ENCODE data around the gene SULT4A1.

Gene SULT4A1

DNA sequence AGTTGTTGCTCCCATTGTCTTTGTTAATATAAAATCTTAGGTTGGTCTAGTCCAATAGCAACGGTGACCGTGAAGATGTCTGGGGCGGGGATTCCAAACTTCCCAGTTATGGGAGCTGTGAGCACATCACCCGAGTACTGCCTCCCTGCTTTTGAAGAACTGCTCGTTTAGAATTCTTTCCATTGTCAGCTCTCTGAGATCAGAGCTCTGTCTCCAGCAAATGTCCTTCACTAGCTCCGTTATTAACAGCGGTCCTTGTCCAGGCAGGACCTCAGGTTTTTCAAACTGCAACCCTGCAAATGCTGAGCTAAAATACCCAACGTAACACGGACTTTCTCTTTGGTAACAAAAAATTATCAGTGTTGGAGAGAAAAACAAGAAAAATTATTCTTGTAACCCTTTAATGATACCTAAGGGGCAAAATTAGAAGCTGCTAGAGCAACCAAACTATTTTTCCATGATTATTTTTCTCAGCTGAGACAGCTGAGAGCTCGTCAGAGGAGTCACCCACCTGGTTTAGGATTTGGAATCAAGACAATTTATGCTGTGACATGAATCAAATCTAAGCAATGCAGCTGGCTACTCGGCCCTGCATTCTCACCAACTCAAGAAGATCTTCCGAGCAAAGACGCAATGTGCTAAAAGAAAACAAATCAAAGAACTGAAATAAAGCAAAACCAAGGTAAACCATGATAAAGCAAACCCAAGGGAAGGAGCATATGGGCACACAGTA is 35.1 kb downstream of the SULT4A1 start:
- DNase-seq: no peak

- DNase-seq: no peak
Observed at GRCh38 chr22:43826142-43827002, 35.9 kb downstream of the SULT4A1 start.

- DNase-seq: no peak
Observed at GRCh38 chr22:43825651-43826050, 36.7 kb downstream of the SULT4A1 start.

GRCh38 chr22:43824724-43825420 is 37.4 kb downstream of the SULT4A1 start:
- DNase-seq: no peak

DNA sequence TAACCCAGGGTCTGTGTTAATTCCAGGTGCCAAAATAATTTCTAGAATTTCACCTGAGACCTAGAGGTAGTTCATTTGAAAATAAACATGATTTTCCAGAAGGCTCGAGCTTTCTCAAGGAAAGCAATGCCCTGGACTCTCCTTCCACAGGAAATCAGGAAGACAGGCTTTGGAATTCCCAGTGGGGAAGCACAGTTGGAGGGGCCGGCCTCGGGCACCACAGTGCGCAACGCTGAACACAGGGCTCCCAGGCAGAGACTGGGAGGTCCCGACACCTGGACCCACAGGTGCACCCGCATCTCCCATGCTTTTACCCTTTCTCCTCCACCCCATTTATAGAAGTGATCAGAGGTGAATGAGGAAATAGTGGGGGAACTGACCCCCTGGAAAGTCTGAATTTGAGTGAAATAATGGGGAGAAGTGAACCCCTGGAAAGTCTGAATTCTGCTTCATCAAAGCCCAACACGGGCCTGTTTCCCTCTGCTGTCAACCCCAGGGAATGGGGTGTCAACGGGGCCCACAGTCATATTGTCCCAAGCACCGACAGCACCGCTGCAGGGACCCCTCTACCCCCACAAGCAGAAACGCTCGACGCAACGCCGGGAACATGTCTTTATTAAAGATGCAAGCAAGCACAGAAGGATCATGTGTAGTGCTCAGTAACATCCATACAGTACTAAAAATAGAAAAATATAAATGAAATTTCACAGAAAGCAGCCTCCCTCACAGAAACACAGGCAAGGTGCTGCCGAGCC is 38.2 kb downstream of the SULT4A1 start:
- no peak for DNase-seq

DNA sequence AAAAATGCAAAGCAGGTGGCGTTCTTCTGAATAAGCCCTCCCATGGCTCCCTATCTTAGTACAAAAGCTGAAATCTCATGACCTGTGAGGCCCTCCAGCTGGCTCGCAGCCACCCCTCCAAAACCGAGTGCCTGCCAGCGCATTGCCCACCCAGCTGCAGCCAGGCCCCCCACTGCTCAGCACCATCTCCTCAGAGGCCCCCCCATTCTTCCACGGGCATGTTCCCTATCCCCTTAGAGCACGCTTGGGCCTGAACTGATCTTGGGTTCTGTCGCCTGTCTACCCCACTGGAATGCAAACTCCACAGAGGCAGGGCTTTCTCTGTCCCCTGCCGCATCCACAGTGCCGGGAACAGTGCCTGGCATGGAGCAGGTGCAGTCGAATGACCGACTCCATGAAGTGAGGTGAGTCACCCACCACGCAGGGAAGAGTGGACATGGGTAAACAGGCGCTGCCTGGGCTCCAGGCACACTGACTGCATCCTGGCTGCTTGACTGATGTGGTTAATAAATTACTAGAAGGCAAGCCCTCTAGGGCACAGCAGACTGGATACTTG is 38.9 kb downstream of the SULT4A1 start:
- DNase-seq: no peak

DNA sequence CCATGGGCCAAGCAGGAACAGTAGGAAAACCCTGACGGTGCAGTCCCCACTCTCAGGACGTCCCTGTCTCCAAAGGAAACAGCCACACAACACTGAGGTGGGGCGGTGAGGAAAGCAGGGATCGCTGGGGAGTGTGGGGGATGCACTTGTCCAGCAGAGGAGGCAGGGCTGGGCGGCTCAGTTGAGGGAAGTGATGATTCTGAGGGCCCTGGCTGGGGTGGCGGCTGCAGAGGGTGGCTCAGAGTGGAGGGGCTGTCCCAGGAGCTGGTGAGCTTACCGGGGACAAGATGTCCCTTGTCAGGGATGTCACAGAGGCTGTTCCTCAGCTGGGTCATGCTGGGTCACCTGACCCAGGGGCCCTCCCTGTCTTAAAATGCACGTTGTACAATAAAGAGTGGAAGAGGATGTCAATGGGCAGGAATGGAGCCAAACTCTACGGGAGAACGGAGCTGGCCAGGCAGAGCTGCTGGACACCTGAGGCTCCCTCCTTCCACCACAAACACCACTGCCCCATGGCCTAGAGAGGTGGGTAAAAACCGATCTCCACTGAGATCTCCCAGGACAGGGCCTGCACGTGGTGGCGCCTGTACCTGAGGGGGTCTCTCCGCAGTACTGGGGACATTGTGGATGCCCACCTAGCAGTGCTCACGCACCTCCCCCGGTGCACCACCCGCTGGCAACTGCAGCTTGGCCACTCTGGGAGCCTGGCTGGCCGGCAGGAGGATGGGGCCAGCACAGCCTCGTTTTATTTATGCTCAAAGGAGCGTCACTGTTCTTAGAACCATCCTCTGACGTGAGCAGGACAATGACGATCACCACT is 40.5 kb downstream of the SULT4A1 start:
- no peak for DNase-seq

GRCh38 chr22:43820651-43821305 is 41.5 kb downstream of the SULT4A1 start:
- no peak for DNase-seq

DNA sequence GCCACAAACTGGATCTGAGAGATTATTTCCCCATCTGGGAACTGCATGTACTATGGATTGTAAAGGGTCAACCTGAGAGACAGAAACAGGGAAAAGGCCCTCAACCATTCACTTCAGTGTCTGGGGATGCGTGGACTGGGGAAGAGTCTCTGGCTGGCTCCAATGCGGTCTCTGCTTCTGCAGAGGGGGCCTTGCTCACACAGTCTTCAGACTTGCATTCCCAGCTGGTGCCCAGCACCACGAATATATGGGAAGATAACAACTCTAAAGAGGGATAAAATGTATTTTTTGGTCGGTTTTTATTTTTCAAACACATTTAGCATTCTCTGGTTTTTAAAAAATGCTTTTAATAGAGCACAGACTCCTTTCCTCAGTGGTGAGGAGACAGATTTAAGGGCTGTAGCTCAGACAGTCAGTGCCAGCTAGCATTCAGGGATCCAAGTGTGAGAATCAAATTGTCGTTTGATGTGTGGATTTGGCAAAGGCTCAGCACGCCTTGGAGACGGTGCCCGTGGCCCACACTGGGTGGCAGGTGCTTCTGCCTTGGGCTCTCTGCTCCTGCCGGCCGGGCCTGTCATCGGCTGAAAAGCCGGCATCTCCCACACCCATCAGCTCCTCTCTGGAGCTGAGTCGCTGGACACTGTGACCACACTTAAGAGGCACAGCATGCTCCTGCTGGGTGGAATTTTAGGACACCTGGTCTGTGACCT is 42.2 kb downstream of the SULT4A1 start:
- no peak for DNase-seq

- DNase-seq: no peak
Observed at GRCh38 chr22:43819421-43819921, 42.8 kb downstream of the SULT4A1 start.

- DNase-seq: no peak
Observed at GRCh38 chr22:43818981-43819380, 43.3 kb downstream of the SULT4A1 start.

DNA sequence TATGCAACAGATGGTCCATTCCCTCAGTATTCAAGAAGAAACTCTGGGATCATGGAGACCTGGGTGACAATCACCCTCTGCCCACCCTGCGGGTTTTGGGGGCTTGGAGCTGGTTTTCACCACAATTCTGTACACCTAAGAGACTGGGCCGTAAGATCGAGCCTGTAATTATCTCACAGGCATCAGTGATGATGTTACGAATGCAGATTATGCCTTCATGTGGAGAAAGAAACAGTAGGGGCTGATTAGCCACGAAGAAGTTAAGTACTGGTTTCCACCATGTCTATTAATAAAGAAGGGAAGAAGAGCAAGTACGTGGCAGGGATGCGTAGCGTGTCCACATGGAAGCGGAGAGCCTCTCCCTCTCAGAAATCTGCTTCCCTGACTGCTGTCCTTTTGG is 44.9 kb downstream of the SULT4A1 start:
- no peak for DNase-seq

DNA sequence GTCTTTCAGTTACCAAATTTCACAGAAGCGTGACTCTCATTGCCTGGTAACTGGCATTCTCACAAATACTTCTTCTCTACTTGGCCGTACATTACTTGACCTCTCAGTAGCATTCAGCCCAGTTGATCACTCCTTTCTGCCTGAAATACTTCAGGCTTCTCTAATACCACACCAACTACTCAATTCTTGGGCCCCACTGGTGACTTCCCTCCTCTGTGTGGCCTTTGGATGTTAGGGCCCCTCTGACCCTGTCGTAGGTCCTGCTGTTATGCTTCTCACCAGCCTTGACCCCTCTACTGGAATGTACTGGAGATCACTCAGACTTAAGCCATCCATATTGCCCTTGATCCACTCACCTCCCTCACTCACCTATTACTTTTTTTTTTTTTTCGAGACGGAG is 48.0 kb downstream of the SULT4A1 start:
- DNase-seq: no peak

GRCh38 chr22:43812890-43813289 is 49.4 kb downstream of the SULT4A1 start:
- no peak for DNase-seq

DNA sequence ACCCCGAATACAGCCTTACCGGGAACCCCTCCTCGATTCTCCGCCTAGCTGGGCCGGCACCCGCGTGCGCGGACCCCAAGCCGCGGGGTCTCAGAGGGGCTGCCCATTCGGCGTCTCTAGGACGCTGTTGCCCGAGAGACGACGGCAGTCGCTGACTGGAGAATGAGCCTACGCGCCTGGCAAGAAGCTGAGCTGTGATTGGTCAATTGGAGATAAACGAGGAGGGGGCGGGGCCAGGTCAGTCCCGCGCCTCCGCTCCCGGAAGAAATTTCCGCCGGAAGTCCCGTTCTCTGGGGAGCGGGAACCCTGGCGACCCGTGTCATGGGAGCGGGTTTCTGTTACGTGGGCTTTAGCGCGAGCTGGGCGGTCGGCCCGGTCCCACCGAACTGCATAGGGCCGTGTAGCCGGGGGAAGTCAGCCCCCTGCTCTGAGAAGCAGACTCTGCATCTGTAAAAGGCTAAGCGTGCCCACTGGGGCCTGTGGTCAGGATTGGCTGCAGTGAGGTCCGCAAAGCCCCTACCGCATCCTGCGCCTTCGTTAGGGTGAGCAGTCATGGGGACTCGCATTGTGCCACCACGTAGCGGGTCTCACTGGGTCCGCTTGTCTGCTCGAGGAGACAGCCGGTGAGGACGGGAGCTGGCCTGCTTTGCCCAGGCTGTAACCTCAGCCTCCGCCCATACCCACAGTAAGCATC is 50.0 kb downstream of the SULT4A1 start, which contains the start of gene EFCAB6:
EFCAB6 (minus strand) TSS at position 157 of the 694 bp plus-strand sequence. CDS start 29,987 bp downstream, outside the sequence.
- peak; percentile 73 for DNase-seq

DNA sequence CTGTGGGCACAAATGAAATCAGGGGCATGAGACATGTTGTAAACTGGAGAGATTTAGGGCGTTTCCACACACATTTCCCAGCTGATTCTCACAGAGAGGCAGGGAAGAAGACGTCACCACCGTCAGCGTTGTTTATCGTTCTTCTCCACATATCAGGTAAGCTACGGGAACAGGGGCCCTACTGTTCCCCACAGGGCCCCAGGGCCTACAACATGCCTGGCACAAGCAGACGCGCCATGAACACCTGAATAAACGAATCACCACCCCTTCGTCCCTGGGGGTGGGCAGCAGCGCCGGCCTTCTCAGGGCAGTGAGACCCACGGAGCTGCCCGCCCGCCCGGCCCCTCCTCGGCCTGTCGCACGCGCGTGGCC is 50.5 kb downstream of the SULT4A1 start:
- no peak for DNase-seq

DNA sequence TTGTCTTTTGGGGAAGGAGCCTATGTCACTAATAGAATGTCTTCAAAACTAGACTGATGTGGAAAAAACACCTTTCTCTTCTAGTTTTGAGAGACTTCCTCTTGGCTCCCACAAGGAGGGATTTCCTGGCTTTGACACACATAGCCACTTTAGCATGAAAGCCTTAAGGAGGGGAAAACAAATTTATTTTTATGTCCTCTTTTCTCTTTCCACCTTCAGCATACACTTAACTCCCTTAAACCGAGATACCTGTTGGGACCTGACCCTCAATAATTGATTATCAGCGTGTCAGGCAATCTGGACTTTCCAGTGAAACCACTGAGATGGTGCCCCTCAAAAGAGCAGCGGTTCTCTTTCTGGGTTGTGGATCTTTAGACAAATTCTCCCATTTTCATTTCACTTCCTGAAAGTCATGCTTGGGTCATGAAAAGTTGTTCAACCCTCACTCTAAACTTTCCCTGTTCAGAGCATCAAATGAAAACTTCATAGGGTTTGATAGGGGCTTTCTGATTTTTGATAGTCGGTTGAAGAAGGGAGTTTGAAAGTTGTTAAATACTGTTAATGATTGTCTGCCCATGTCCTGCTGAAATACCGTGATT is 59.3 kb downstream of the SULT4A1 start:
- DNase-seq: no peak

DNA sequence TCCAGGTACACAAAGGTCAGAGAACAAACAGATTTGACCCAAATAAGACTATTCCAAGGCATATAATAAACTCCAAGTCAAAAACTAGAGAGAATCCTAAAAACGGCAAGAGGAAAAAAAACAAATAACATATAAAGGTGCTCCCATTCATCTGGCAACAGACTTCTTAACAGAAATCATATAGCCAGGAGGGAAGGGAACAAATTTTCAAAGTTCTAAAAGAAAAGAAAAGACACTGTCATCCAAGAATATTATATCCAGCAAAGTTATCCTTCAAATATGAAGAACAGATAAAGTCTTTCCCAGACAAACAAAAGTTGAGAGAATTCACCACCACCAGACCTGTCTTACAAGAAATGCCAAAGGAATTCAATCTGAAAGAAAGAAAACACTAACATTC is 61.3 kb downstream of the SULT4A1 start:
- no peak for DNase-seq

DNA sequence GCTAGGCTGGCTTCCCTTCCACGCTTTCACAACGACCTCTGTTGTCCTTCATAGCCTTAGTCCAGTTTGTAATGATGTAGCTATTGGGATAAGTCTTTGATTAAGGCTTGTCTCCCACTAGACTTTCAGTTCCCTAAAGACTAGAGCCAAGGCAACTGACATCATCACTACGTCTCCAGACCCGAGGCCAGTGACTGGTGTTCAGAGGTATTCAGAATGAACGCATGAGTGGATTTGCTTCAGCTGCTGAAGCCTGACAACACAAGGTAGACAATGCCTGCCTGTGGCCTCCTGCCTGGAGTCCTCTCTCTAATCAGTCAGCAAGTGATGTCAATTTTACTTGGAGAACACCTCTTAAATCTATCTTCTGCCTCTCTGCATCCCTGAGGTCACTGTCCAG is 63.8 kb downstream of the SULT4A1 start:
- no peak for DNase-seq

Measured in NK-92 treated with Interleukin-12 subunit alpha and Interleukin-12 subunit beta, amount 100 ng/mL, for 24 hours (cell line).